Mesenchymal stem cell (in vitro differentiated cells and primary cell): ENCODE results near the gene MSS51. TPM values are rescaled to one million over a fixed set of nuclear protein-coding genes. Genes with fewer than 3 reads are reported as not detected.

ENCODE experiments used
- DNase-seq: peaks from one replicate; pipeline ENCODE4 v3.0.0-alpha.2; 2013
- H2AFZ ChIP-seq: one replicate; pipeline ENCODE4 v1.6.1; 2013; ENCODE audit warnings: low read depth, mild to moderate bottlenecking, control low read depth, inconsistent platforms, low read length, moderate library complexity
- H2AK5ac ChIP-seq: 2 replicates; pipeline ENCODE4 v1.6.1; 2013; ENCODE audit warnings: low read length, moderate library complexity, mild to moderate bottlenecking, inconsistent platforms; ENCODE audit not compliant: severe bottlenecking
- H2BK120ac ChIP-seq: one replicate; pipeline ENCODE4 v1.6.1; 2013; ENCODE audit warnings: low read depth, mild to moderate bottlenecking, inconsistent platforms, low read length, moderate library complexity
- H2BK12ac ChIP-seq, 2 experiments: one replicate each; pipeline ENCODE4 v1.6.1; 2013; ENCODE audit warnings: inconsistent platforms in 2 of 2, low read length in 2 of 2, mild to moderate bottlenecking in 2 of 2, moderate library complexity in 2 of 2, control low read depth in 1 of 2
- H2BK15ac ChIP-seq: one replicate; pipeline ENCODE4 v1.6.1; 2013; ENCODE audit warnings: mild to moderate bottlenecking, low read depth, inconsistent platforms; ENCODE audit not compliant: poor library complexity, severe bottlenecking
- H2BK5ac ChIP-seq: 2 replicates; pipeline ENCODE4 v1.6.1; 2013; ENCODE audit warnings: low read depth, mild to moderate bottlenecking, low read length, control low read depth, inconsistent platforms; ENCODE audit not compliant: poor library complexity, severe bottlenecking
- H3K14ac ChIP-seq, 2 experiments: one replicate each; pipeline ENCODE4 v1.6.1; 2013; ENCODE audit warnings: inconsistent platforms in 2 of 2, low read length in 2 of 2, control low read depth in 1 of 2, mild to moderate bottlenecking in 1 of 2, moderate library complexity in 1 of 2
- H3K18ac ChIP-seq, 2 experiments: one replicate each; pipeline ENCODE4 v1.6.1; 2013; ENCODE audit warnings: inconsistent platforms in 2 of 2, low read length in 2 of 2, control low read depth in 1 of 2, low read depth in 1 of 2, mild to moderate bottlenecking in 1 of 2
- H3K23ac ChIP-seq, 2 experiments: one replicate each; pipeline ENCODE4 v1.6.1; 2013; ENCODE audit warnings: inconsistent platforms in 2 of 2, low read length in 2 of 2, mild to moderate bottlenecking in 2 of 2, moderate library complexity in 2 of 2, control low read depth in 1 of 2
- H3K27ac ChIP-seq: 2 replicates; pipeline ENCODE4 v1.5.1; 2013; ENCODE audit warnings: mild to moderate bottlenecking, moderate library complexity, low read length, control low read depth, inconsistent platforms; ENCODE audit not compliant: poor library complexity, severe bottlenecking
- H3K27me3 ChIP-seq, 2 experiments: 2 replicates each; pipeline versions ENCODE4 v1.6.1 to v1.7.0; 2013; ENCODE audit warnings: low read length in 2 of 2, mild to moderate bottlenecking in 2 of 2, moderate library complexity in 2 of 2, control low read depth in 1 of 2, inconsistent platforms in 1 of 2; ENCODE audit not compliant: control insufficient read depth in 1 of 2, insufficient read depth in 1 of 2
- H3K36me3 ChIP-seq, 2 experiments: 2 replicates each; pipeline versions ENCODE4 v1.6.1 to v1.7.0; 2013; ENCODE audit warnings: low read length in 2 of 2, control low read depth in 1 of 2, inconsistent platforms in 1 of 2, low read depth in 1 of 2, mild to moderate bottlenecking in 1 of 2; ENCODE audit not compliant: insufficient read depth in 2 of 2, control insufficient read depth in 1 of 2
- H3K4ac ChIP-seq, 2 experiments: one replicate each; pipeline ENCODE4 v1.6.1; 2013; ENCODE audit warnings: inconsistent platforms in 2 of 2, low read length in 2 of 2, mild to moderate bottlenecking in 2 of 2, moderate library complexity in 2 of 2, control low read depth in 1 of 2, low read depth in 1 of 2
- H3K4me1 ChIP-seq: 2 replicates; pipeline ENCODE4 v1.6.1; 2013; ENCODE audit warnings: low read depth, low read length, control low read depth; ENCODE audit not compliant: control insufficient read depth, insufficient read depth
- H3K4me2 ChIP-seq: 2 replicates; pipeline ENCODE4 v1.6.1; 2013; ENCODE audit warnings: low read length, mild to moderate bottlenecking, inconsistent platforms; ENCODE audit not compliant: poor library complexity, severe bottlenecking
- H3K4me3 ChIP-seq, 2 experiments: 2 replicates each; pipeline versions ENCODE4 v1.5.1 to v1.7.0; 2013; ENCODE audit warnings: low read length in 2 of 2, mild to moderate bottlenecking in 2 of 2, control low read depth in 1 of 2, low read depth in 1 of 2; ENCODE audit not compliant: insufficient read depth in 1 of 2
- H3K79me1 ChIP-seq: replicated peaks from 2 replicates; pipeline ENCODE4 v1.6.1; 2013; ENCODE audit warnings: mild to moderate bottlenecking, control low read depth, low read length, inconsistent platforms; ENCODE audit not compliant: poor library complexity, severe bottlenecking
- H3K9ac ChIP-seq: 2 replicates; pipeline ENCODE4 v1.7.0; 2013; ENCODE audit warnings: mild to moderate bottlenecking, low read length, moderate library complexity
- H3K9me3 ChIP-seq: 2 replicates; pipeline ENCODE4 v1.7.0; 2013; ENCODE audit warnings: mild to moderate bottlenecking, low read length; ENCODE audit not compliant: control insufficient read depth
- H4K8ac ChIP-seq: one replicate; pipeline ENCODE4 v1.6.1; 2013; ENCODE audit warnings: inconsistent platforms, mild to moderate bottlenecking, low read length, moderate library complexity
- H4K91ac ChIP-seq: one replicate; pipeline ENCODE4 v1.6.1; 2013; ENCODE audit warnings: mild to moderate bottlenecking, low read length, inconsistent platforms
- WGBS: methylation state at CpG from one replicate; pipeline ENCODE4 v1.1.7; 2013; ENCODE audit warnings: mixed read lengths; 5-methylcytosine and 5-hydroxymethylcytosine counted together
- polyA plus RNA-seq, 2 experiments: library from polyadenylated mRNA; stranded (reverse); fragments of 200-250 nt; gene quantifications; one replicate each; pipeline ENCODE4 v1.2.3, GENCODE V29; 2013

The MSS51 gene
- polyA plus RNA-seq (2013, experiment 1 of 2), result 0.35 TPM
- 0.32 TPM for polyA plus RNA-seq (2013, experiment 2 of 2)

GRCh38 chr10:73433538-73433867 is at the start of gene MSS51:
Gene MSS51 (minus strand): TSS chr10:73433561. CDS start chr10:73428284, 5,277 bp downstream.
- no peak within 1 kb of the TSS for H2AK5ac ChIP-seq
- no peak within 1 kb of the TSS for H3K14ac ChIP-seq
- H3K18ac ChIP-seq, result no peak within 1 kb of the TSS
- no peak within 1 kb of the TSS for H4K91ac ChIP-seq
- no peak within 1 kb of the TSS for H4K8ac ChIP-seq
- H3K27ac ChIP-seq, result no peak within 1 kb of the TSS
- no peaks in the 10 kb centered on the region for H3K27me3 ChIP-seq
- H2BK120ac ChIP-seq, result no peak within 1 kb of the TSS
- H2BK15ac ChIP-seq, result no peak within 1 kb of the TSS
- H2BK12ac ChIP-seq, result no peak within 1 kb of the TSS
- H2BK5ac ChIP-seq, result no peak within 1 kb of the TSS
- no peak within 1 kb of the TSS for H2AFZ ChIP-seq
- H3K9me3 ChIP-seq, result no peaks in the 10 kb centered on the region
- no peak within 1 kb of the TSS for H3K9ac ChIP-seq
- H3K4me2 ChIP-seq, result no peak within 1 kb of the TSS
- H3K4me1 ChIP-seq, result no peaks in the 10 kb centered on the region
- H3K79me1 ChIP-seq, result peaks cover 3% of the 10 kb centered on the region
- H3K23ac ChIP-seq, result no peak within 1 kb of the TSS
- H3K4ac ChIP-seq, result no peak within 1 kb of the TSS
- peaks cover 5 to 78% of the 10 kb centered on the region in 2 experiments for H3K36me3 ChIP-seq
- DNase-seq, result no peak
- H3K4me3 ChIP-seq, result no peak within 1 kb of the TSS

- no peak overlapping the region for H3K18ac ChIP-seq
- H3K36me3 ChIP-seq, result peaks cover 12 to 52% of the 10 kb centered on the region in 2 experiments
- no peak overlapping the region for H3K4ac ChIP-seq
- H3K4me2 ChIP-seq, result no peak overlapping the region
- H2AK5ac ChIP-seq, result no peak overlapping the region
- H3K79me1 ChIP-seq, result peaks cover 6% of the 10 kb centered on the region
- H4K91ac ChIP-seq, result no peak overlapping the region
- H4K8ac ChIP-seq, result no peak overlapping the region
- H3K14ac ChIP-seq, result no peak overlapping the region
- H3K23ac ChIP-seq, result no peak overlapping the region
- H3K9ac ChIP-seq, result no peak overlapping the region
- no peaks in the 10 kb centered on the region for H3K27me3 ChIP-seq
- no peak overlapping the region for H2BK5ac ChIP-seq
- no peak overlapping the region for H2AFZ ChIP-seq
- H3K4me3 ChIP-seq, result no peak overlapping the region
- peak; percentile 41 for DNase-seq
- no peaks in the 10 kb centered on the region for H3K9me3 ChIP-seq
- H3K27ac ChIP-seq, result peak overlapping the region; percentile 53
- H2BK15ac ChIP-seq, result no peak overlapping the region
- peaks cover 3% of the 10 kb centered on the region for H3K4me1 ChIP-seq
- 64% methylated on average over 7 of the region's 7 CpGs for WGBS
- no peak overlapping the region for H2BK120ac ChIP-seq
- H2BK12ac ChIP-seq, result no peak overlapping the region
These were observed 46.8 kb upstream of the MSS51 start for GRCh38 chr10:73480158-73480557.

- Histone ChIP-seq H3K27ac (no peak overlapping the region), H3K18ac (no peak overlapping the region), H3K36me3 (peaks cover 15 to 67% of the 10 kb centered on the region in 2 experiments), H2BK120ac (no peak overlapping the region), H4K8ac (no peak overlapping the region), H3K27me3 (no peaks in the 10 kb centered on the region), H3K9me3 (no peaks in the 10 kb centered on the region), H3K4me1 (peaks cover 3% of the 10 kb centered on the region), H3K4me2 (no peak overlapping the region), H2BK12ac (no peak overlapping the region), H2AK5ac (no peak overlapping the region), H4K91ac (no peak overlapping the region), H2AFZ (no peak overlapping the region), H2BK15ac (no peak overlapping the region), H3K23ac (no peak overlapping the region), H3K4ac (no peak overlapping the region), H3K4me3 (no peak overlapping the region), H2BK5ac (no peak overlapping the region), H3K14ac (no peak overlapping the region), H3K9ac (no peak overlapping the region), H3K79me1 (peaks cover 4% of the 10 kb centered on the region)
- 100% methylated on average over 1 of the region's 3 CpGs for WGBS
- no peak for DNase-seq
These were observed 45.3 kb upstream of the MSS51 start for GRCh38 chr10:73478636-73479035.

- no peak overlapping the region for H3K4me3 ChIP-seq
- no peak overlapping the region for H3K18ac ChIP-seq
- peaks cover 16 to 99% of the 10 kb centered on the region in 2 experiments for H3K36me3 ChIP-seq
- no peak overlapping the region for H2BK15ac ChIP-seq
- no peak overlapping the region for H3K4ac ChIP-seq
- no peak overlapping the region for H3K14ac ChIP-seq
- H3K27me3 ChIP-seq, result no peaks in the 10 kb centered on the region
- H2AK5ac ChIP-seq, result no peak overlapping the region
- no peaks in the 10 kb centered on the region for H3K9me3 ChIP-seq
- H4K91ac ChIP-seq, result no peak overlapping the region
- H3K4me2 ChIP-seq, result no peak overlapping the region
- 100% methylated on average over 1 of the region's 3 CpGs for WGBS
- H2BK5ac ChIP-seq, result no peak overlapping the region
- H3K9ac ChIP-seq, result no peak overlapping the region
- peaks cover 4% of the 10 kb centered on the region for H3K79me1 ChIP-seq
- no peak for DNase-seq
- no peak overlapping the region for H3K23ac ChIP-seq
- H3K27ac ChIP-seq, result no peak overlapping the region
- no peak overlapping the region for H2BK120ac ChIP-seq
- H2AFZ ChIP-seq, result no peak overlapping the region
- H3K4me1 ChIP-seq, result no peaks in the 10 kb centered on the region
- no peak overlapping the region for H4K8ac ChIP-seq
- H2BK12ac ChIP-seq, result no peak overlapping the region
These were observed 37.9 kb upstream of the MSS51 start for GRCh38 chr10:73471226-73471625.
